Endometrial microvascular endothelial cells (primary cell): ENCODE measurements around the gene HOXA7. TPM values are rescaled to one million over a fixed set of nuclear protein-coding genes. Genes with fewer than 3 reads are reported as not detected.

Experiments
- in situ Hi-C: cut with HindIII; loops from 2 replicates; pipeline ENCODE4 v1.10.0; 2017; ENCODE audit warnings: low sequenced_read_pairs, low pct_unique_long_range_greater_than_20kb; ENCODE audit errors: inconsistent ontology term
- total RNA-seq: library from RNA; depleted of rRNA; stranded (reverse); fragments of >200 nt; gene quantifications from one replicate; pipeline ENCODE4 v1.2.3, GENCODE V29; 2015; ENCODE audit errors: inconsistent ontology term

HOXA7 gene
- total RNA-seq, 1 donor from 2014 or later = 10.0 TPM

DNA sequence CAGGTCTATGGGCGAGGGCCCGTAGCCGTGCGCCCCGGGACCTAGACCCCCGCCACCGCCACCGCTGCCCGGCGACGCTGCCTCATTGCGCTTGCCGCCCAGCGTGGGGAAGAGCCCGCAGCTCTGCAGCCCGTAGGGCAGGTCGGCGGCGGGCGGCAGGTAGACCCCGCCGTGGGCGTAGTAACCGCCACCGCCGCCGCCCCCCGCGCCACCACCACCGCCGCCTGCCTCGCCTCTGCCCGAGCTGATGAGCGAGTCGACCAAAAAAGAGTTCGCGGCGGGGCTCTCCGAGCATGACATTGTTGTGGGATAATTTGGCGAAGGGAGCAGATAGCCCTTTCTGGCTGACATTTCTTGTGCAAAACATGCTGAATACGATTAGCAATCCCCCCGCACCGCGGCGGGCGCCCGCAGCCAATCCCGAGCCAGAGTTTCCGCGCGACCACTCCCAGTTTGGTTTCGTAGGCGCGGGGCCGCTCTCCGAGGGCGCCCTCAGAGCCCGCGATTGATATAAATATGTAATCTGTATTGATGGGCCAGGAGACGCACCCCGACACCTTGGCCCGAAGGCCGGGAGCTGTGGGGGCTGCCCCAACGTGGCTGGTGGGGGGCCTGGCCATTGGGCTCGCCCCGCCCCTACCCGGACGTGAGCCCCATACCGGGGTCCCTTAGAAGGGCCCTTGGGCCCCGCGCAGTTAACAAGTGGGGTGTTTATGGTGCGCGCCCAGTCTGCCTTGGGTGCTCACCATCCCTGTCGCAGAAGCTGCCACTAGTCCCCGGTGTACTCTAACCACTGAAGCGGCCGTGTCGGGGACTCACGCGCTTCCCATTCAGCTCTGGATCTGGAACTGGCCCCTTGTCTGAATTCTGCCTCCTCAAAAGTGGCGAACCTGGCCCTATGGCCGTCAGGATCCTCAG is 17.7 kb upstream of the HOXA7 start, which contains the start of gene HOXA10:
Gene HOXA10 (minus strand): TSS at position 365 of the 918 bp plus-strand sequence. CDS start 14 bp downstream, at position 351.
- in situ Hi-C loops = no loop called here

DNA sequence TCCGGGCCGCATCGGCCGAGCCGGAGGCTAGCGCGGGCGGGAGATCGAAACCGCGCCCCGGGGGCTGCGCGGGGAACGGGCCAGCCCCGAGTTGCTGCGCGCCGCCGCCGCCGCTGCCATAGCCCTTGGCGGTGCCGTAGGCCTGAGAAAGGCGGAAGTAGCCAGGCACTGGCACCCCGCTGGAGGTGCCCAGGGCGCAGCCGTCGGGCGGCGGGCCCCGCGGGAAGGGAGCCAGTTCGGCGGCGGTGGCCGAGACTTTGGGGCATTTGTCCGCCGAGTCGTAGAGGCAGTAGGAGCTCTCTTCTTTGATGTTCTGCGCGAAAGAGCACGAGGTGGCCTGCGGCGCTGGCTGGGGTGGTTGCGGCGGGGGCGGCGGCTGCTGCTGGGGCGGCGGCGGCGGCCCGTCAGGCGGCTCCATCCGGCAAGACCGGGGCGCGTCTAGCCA is 17.1 kb upstream of the HOXA7 start:
- in situ Hi-C loops = no loop called here

DNA sequence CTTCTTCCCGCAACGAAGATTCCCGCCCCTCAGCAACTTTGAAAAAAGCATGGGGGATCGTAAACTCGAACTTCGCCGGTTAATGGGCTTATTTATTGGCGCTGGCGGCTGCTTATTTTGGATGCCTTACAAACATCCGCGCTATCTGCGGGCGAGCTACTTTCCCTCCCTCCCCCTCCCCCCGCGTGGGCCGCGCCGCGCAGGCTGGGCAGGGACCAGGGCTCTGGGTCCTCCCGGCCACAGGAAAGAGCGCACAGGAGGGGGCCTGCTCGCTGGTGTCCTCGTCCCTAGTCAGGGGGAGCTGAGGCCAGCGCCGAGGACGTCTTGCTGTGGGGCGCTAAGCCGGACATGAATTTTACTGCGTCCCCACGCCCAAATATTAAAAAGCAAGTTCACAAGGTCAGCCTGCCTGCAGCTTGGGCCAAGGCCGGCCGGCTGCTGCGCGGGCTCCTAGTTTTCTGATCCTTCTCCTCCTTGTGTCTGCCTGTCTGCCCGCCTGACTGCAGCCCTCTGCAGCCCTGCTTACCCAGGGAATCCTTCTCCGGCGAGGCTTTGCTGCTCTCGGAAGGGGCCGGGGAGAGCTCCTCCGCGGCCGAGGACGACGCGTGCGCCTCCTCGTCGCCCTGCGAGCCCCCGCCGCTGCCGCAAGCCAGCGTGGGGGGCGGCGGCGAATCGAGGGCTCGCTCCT is 16.5 kb upstream of the HOXA7 start:
- in situ Hi-C loops = no loop called here

DNA sequence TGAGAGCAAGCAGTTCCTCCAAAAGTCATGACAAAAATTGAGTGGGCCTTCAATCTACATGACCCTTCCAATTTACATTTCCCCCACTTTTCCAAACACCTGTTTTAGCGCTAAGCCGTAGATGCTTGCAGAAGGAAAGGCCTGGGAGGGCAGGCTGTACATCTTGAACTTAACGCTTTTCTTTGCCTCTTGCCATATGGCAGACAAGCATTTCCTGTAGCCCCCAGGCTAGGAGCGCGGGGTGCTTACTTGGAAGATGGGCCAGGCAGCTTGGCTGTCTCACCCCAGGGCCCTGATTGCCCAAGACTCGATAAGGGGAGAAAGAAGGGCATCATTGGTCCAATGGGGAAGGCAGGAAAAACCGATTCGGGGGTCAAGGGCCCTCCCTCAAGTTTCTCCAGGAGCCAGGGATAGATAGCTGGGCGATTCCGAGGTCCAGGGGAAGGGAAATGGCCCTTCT is 15.9 kb upstream of the HOXA7 start:
- in situ Hi-C loops = no loop called here

DNA sequence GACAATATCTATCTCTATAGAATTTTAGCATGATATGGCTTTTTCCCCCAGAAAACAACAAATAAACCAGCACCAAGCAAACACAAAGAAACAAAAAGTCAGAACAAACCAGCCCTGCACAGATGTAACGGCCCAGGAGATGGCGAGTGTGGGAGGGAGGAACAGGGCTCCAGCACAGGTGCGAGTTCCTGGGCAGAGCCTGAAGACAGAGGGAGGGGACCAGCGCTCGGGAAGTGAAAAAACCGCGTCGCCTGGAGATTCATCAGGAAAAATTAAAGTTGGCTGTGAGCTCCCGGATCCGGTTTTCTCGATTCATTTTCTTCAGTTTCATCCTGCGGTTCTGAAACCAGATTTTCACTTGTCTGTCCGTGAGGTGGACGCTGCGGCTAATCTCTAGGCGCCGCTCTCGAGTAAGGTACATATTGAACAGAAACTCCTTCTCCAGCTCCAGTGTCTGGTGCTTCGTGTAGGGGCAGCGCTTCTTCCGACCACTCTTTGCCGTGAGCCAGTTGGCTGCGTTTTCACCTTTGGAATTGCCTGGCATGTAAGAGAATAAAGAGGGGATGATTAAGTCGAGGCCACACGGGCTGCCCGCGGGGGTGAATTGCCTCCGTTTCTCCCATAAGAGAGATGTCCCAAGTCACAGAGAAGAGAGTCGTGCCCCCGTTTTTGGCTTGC is 15.3 kb upstream of the HOXA7 start:
- in situ Hi-C loops = no loop called here

DNA sequence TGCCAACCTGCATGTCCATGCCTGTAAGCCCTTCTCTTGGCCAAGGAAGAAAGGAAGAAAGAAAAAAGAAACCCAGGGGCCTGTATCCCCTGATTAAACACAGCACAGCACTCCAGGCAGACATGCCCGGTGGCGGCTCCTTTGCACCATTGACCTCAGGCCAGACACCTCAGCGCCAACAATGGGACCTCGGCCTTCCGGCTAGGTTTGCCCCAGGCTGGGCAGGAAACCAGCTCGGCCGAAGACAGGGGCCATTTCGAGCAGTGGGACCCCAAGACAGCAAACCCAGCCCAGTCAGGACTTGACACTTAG is 14.8 kb upstream of the HOXA7 start:
- in situ Hi-C loops = no loop called here

DNA sequence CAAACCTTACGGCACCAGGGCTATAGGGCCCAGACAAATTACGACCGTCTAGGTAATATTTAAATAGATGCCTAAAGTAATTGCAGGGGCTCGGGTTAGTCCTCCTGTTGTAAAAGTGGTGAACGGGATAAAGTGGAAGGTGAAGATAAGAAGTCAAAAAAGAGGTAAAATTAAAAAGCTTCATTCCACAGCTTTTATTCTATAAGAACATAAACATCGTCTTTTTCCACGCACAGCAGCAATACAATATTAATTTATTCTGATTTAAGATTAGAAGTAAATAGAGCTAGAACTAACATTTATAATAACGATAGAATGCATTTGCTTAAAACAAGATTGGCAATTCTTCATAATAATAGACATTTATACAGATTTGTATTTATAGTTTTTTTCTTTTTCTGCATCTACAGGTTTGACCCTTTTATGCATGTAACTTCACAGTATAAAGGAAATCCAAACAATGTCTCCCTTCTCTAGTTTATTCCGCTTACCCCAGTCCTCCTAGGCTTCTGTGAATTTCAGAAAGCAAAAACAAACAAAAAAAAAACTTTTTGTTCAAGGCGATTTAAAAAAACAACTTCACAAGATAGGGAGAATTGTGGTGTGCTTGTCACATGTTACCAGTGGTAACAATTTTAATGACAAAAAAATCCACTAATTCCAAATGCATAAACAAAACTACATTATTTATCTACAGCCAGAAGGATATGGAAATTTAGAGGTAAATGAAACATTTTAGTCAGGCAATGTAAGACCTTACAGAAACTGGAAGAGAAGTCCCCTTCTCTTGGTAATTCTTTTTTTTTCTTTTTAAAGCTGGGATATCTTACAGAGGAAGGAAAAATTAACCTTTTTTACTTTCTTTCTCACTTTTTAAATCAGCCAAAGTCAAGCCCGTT is 14.2 kb upstream of the HOXA7 start:
- in situ Hi-C loops = no loop called here

DNA sequence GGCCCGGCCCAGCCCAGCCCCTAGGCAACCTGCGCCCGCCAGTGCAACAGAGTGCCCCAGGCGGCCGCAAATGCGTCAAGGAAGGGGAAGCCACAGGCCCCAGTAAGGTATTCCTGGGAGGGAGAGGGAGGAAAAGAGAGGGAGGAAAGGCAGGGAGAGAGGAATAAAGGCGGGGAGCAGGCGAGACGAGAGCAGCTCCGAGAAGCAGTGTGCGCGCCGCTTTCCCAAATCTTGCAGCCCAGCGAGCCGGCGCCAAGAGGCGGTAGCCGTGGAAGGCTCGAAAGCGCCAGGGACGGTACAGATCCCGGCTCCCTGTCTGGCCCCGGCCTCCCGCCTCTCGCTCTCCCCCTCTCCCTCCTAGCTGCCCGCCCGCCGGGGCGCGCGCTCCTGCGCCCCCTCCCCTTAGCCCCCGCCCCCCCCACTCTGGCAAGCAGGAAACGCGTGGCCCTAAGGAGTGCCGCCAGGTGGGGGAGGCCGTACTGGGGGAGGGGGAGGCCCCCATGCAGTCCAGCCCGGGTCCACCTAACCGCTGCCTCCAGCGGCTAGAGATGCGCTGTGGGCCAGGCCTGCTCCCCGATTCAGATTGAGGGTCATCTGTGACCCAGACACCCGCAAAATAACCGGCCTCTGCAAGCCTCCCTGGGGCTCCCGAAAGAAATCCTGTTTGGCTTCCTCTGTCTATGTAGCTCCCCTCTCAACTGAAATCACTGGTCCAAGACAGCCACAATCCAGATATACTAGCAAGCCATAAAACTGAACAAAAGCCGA is 13.4 kb upstream of the HOXA7 start:
- in situ Hi-C loops = no loop called here

DNA sequence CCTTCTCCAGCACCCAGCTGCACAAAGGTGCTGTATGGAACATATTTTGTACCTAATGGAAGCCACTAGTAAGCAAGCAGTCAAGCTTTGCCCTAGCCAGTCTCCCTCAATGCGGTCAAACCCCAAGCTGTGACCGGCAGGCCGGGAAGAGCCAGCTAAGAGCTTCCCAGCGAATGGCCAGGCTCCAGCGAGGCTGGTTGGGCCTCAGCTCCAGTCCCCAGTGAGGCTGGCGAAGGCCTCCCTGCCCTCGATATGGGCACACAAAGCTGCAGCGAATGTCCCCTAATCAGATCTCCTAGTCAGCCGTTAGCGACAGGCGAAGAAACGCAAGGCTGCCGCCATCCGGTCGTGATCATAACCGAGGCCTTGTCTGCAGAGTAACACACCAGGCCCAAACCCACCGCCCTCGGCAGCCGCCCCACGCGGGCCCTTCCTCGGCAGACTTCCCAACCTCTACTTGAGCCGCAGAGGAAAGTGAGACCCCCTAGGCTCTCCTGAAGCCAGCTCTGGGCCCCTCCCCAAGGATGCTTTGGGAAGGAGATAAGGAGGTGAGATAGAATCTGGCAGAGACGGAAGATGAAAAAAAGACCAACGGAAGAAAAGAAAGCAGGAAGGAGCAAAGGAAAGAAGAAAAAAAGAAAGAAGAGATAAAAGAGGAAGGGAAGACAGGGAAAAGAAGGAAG is 11.9 kb upstream of the HOXA7 start:
- in situ Hi-C loops = no loop called here

DNA sequence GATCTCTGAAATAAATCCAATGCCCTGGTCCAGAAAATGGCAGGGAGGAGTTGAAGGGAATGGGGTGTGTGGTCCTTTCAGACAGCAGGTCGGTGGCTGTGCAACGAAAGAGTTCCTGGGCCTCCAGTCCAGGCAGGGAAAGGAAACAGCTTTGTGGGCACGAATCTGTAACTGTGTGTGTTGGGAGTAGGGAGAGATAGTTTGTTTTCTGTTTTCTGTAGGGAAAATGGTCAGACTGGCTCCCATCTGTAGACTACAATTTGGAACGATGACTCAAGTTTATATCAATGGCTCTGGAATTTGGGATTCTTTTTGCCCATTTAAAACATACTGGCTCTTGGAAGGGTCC is 11.4 kb upstream of the HOXA7 start:
- in situ Hi-C loops = no loop called here

DNA sequence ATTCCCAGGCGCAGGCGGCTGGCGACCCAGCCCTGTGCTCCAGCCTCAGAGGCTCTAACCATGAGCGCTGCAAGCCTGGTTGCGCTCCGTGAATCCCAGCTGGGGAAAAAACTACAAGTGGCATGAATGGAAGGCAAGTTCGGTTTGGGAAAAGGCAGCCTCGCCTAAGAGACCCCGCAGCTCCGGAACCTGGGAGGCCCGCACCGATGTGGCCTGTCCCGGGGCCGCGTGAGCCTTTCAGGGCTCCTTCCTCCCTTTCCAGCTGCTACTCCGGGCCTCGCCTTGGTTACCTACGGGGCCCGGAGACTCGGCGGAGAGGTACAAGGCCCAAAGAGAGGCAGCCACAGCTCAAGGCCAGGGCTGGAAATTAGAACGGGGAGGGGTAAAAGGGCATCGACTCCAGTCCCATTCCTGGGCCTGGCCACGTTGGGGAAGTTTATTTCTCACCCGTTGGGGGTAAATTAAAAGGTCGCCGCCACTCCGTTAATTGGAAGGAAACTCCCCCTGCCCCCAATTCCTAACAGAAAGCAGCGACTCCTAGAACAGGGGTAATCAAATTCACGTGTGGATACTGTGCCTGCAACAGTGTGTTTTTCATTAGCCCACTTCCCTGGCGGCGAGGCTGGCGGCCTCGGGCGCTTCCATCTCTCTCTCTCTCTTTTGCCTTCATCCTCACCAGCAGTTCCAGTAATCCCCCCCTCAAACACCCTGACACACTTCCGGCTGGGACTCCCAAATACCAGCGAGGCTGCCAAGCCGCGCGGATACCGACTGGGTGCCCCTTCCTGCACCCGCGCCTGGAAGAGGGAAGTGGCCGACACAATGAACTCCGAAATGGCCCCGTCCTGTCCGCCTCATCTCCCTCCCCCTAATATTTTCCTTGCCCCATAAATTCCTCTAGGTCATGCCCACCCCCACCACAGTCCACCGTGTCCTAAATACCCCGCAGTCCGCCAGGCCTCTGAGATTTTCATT is 10.3 kb upstream of the HOXA7 start:
- in situ Hi-C loops = no loop called here

DNA sequence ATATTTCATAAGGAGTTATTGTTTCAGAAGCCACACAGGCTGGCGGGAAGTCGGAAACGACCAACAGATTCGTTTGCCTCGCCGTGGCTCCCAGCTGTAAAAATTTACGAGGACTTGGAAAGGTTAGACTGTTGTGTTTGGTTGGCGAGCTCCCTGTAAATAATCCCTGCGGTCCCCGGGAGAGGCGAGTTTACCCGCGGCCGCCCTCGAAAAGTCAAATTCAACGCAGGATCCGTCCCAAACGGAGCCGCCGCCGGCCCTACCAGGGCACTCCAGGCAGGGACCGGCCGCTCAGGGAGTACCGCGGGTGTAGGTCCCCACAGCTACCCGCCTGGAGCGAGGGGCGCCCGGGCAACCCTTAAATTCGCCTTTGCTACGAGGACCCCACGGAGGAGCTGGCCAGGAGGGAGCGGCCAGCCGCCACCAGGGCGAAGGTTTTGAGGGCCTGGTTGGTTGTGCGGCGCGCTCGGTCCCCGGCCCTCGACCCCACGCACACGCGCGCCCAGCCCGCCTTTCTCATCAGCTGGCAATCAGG is 9.6 kb upstream of the HOXA7 start:
- in situ Hi-C loops = no loop called here

DNA sequence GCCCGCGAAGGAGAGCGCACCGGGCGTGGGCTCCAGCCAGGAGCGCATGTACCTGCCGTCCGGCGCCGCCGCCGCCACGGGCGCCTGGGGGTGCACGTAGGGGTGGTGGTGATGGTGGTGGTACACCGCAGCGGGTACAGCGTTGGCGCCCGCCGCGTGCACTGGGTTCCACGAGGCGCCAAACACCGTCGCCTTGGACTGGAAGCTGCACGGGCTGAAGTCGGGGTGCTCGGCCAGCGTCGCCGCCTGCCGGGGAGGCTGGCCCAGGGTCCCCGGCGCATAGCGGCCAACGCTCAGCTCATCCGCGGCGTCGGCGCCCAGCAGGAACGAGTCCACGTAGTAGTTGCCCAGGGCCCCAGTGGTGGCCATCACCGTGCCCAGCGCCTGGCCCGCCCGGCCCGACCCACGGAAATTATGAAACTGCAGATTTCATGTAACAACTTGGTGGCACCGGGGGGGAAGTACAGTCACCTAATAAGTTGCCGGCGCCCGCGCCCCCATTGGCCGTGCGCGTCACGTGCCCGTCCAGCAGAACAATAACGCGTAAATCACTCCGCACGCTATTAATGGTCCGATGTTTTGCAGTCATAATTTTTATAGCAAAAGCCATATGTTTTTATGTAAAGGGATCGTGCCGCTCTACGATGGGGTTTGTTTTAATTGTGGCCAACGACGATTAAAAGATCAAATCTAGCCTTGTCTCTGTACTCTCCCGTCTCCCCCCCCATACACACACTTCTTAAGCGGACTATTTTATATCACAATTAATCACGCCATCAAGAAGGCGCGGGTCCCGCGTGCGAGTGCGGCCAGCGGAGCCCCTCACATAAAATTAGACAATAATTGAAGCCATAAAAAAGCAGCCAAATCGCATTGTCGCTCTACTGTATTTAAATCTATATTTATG is 8.9 kb upstream of the HOXA7 start, which contains the start of gene HOXA9:
Gene HOXA9 (minus strand): TSS at position 449 of the 907 bp plus-strand sequence. CDS start 80 bp downstream, at position 369.
- in situ Hi-C loops = no loop called here

DNA sequence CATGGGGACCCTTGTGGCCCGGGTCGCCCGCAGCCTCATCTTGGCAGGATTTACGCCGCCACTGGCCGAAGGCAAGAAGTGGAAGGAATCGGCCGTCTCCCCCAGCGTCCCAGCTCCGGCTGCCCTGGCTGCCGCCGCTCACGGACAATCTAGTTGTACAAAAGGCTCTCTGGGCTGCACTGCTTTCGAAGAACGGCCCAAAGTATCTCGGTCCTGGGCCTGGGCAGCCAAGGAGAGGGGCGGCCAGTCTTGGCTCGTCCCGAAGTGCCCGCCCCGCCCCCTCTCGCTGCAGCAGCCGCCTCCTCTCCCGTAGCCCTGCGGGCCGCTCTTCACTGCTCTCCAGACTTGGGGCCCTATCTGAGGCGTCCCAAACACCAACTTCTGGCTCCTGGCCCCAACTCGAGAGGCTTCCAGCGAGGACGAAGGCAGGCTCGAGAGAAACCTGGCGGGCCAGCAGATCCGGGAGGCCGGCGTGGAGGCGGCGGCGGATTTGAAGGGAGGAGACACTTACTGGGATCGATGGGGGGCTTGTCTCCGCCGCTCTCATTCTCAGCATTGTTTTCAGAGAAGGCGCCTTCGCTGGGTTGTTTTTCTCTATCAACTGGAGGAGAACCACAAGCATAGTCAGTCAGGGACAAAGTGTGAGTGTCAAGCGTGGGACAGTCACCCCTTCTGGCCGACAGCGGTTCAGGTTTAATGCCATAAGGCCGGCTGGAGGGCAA is 8.1 kb upstream of the HOXA7 start:
- in situ Hi-C loops = no loop called here

DNA sequence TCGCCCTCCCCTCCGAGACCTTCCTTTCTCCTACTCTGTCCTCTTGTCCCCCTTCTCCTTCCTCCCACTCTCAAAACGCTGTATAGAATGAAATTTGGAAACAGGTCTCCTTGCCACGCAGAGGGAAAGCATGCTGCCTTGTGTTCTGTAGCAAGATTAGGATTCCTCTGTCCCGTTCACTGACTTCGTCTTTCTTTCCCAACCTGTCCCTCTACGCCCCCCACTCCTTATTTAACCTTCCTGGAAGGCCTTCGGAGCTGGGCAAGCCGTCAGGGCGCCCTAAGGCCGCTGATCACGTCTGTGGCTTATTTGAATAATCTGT is 7.5 kb upstream of the HOXA7 start:
- in situ Hi-C loops = no loop called here
